HCEC 1CT (cell line): ENCODE data around the gene GPRIN2.
"Not testable (repeated sequence)": the region's sequence is repeated elsewhere in the genome, so short reads cannot be mapped to it uniquely, and the experiment has no call there.

Source experiments
- DNase-seq: peaks from one replicate; pipeline ENCODE4 v3.0.0-alpha.2; 2017

Gene GPRIN2

DNA sequence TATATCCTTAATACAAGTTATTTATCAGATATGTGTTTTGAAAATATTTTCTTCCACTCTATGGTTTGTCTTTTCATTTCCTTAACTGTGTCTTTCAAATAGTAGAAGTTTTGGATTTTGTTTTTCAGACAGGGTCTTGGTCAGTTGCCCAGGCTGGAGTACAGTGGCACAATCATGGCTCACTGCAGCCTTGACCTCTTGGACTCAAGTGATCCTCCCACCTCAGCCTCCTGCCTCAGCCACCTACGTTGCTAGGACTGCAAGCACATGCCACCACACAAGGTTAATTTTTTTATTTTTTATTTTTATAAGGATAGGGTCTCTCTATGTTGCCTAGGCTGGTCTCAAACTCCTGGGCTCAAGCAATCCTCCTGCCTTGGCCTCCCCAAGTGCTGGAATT lies 24.2 kb downstream of the GPRIN2 start:
- DNase-seq = not testable (repeated sequence)

DNA sequence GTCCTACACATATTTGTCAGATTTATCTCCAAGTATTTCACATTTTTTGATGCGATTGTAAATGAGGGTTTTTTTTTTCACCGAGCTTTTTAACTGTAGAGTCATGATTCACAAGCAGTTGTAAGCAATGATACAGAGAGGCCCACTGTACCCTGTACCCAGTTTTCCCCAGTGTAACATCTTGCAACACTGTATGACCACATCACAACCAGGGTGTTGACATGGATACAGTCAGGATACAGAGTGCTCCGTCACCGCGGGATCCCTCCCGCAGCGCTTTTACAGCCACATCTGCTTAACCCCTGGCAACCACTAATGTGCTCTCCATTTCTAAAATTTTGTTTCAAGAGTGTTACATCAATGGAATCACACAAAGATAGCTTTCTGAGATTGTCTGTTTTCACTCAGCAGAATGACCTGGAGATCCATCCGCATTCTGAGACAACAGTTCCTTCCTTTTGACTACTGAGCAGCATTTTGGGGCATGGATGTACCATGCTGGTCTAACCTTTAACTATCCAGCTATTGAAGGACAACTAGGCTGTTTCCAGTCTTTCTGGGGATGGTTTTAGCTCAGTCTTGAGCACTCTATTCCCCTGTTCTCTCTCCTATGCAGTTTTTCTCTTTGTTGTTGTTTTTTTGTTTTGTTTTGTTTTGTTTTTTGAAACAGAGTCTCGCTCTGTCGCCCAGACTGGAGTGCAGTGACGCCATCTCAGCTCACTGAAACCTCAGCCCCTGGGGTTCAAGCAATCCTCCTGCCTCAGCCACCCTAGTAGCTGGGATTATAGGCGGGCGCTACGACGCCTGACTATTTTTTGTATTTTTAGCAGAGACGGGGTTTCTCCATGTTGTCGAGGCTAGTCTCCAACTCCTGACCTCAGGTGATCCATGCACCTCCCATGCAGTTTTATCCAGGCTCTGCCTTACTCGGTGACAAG lies 25.9 kb downstream of the GPRIN2 start:
- peak; percentile 68 for DNase-seq

DNA sequence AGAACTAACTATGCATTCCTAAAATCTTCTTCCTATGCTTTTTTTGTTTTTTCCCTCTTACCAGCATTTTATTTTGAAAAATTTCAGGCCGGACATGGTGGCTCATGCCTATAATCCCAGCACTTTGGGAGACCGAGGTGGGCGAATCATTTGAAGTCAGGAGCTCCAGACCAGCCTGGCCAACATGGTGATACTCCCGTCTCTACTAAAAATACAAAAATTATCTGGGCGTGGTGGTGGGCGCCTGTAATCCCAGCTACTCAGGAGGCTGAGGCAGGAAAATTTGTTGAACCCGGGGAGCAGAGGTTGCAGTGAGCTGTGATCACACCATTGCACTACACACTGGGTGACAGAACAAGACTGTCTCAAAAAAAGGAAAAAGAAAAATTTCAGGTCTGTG lies 26.7 kb downstream of the GPRIN2 start:
- not testable (repeated sequence) for DNase-seq

DNA sequence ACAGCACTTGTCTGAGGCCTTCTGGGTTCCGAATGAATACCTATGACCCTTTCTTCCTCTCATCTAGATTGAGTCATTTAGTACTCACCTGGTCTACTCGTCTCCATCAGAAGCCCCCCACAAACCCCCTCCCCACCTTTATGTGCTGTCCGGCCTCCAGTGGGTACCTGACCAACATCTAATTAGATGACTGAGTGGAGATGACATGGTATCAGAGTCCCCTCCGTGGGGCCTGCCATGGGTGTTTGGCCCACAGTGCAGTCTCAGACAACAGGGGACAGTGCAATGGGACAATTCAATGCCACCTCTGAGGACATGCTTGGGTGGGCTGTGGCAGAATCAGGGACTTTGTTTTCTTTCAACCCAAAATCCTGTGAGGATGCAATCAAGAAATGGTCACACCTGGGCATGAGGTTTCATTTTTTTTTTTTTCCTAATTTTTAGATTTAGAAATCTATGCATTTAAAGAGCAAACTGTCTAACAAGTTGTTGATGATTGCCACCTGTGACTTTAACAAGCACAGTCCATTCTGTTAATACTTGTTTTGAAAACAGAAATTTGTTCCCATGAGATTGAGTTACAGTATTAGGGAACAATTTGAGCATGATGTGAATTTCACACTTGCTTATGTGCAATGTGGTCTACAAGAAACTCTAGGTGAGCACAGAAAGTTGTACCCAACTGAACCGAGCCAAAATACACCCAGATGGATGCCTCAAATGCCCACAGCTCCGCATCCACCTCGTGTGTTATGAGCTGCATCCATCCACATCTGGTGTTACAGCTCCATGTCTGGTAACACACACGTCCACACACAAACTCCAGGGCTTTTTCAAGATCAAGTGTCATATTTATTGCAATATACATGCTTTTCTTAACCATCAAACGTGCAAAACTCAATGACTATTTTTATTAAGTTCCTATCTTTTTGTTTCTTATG lies 27.5 kb downstream of the GPRIN2 start:
- no peak for DNase-seq

DNA sequence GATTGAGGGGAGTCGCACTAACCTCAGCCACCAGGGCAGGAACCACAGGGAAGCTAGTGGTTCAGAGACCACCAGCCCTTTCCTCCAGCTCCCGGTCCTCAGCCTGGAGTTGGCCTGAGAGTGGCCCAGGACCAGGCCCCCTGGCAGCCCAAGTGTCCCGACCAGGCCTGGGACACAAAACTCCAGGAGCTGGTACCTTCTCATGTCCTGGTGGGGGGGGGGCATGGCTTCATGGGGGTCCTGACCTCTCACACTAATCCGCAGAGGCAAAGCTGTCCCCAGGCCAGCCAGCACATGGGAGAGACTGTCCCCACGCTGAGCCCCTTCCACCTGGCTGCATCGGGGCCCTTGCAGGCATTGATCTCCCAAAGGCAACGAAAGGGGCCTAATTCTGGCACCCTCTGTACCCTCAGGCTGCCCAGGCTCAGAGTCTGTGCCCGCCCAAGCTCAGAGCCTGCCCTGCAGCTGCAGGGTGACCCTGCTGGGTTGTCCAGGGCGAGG lies 28.2 kb downstream of the GPRIN2 start:
- no peak for DNase-seq

DNA sequence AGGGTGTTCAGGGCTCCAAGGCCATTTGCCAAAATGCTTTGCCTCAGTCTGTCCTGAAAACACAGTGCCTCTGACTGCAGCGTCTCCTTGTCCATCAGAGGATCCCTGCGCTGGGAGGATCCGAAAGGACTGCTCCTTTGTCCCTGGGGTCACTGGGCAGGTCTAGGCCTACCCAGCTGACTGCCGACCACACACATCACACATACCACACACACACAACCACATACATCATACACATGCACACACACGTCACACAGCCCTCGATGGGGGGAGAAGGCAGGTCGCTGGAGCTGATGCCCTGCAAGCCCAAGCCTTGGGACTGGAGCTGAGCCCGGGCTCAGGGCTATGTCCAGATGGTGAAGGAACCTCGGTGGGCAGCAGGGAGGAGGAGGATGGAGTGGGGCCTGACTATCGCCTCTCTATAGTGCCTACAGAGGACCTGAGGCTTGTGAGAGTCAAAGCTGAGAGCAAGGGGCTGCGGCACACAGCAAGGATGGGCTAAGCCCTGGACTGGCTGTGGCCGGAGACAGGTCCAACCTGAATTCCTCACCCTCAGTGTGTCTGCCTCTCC lies 29.1 kb downstream of the GPRIN2 start:
- no peak for DNase-seq

DNA sequence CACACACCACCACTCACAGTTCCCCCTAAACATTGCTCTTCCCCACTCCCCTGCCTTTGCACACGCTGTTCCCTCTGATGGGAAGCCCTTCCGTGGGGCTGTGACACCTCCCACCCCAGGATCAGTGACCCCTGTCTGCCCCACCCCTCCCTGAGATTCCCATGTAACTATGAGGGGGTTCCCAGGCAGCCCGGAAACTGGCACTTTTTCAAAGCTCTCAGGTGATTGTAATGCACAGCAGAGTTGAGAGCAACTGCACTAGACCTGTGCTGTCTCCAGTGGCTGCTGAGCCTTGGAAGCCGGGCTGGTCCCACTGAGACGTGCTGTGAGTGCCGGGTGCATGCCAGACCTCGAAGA lies 29.8 kb downstream of the GPRIN2 start:
- DNase-seq = no peak

DNA sequence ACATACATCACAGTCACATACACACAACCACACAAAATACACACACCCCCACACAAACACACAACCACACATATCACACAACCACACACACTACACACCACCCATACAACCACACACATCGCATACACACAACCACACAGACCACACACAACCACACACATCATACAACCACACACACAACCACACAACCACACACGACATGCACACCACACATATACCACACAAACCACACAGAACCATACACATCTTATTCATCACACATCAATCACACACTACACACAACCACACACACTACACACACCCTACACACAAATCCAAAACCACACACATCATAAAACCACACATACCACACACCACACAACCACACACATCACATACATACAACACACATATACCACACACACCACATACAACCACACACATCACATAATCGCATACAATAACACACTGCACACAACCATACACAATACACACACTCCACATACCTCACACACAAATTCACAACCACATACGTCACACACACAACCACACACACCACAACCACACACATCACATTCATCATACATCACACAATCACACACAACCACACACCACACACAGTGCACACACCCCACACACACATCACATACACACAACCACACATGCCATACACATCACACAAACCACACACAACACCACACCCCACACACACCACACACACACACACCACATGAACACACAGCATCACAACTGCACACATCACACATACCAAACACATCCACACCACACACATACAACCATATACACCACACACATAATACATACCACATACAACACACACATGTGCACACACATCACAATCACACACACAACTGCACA lies 30.4 kb downstream of the GPRIN2 start:
- DNase-seq = no peak

DNA sequence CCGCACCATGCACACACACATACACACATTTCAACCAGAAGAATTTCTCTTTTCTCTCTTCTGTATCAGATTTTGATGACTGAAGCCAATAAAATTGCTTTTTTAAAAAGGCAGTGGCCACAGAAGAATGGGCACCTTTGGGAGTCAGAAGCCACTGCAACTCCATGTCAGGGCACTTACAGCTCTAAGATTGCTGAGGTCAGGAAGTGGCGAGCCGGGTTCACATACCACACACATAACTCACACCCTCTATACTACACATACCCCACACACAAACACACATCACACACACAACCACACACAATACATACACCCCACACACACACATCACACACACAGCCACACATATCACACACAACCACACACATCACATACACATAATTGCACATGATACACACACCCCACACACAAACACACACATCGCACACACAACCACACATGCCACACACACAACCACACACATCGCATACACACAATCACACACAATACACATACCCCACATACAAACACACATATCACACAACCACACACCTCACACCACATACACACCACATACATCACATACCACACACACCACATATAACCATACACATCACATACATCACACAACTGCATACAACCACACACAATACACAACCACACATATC lies 31.2 kb downstream of the GPRIN2 start:
- peak; percentile 95 for DNase-seq

DNA sequence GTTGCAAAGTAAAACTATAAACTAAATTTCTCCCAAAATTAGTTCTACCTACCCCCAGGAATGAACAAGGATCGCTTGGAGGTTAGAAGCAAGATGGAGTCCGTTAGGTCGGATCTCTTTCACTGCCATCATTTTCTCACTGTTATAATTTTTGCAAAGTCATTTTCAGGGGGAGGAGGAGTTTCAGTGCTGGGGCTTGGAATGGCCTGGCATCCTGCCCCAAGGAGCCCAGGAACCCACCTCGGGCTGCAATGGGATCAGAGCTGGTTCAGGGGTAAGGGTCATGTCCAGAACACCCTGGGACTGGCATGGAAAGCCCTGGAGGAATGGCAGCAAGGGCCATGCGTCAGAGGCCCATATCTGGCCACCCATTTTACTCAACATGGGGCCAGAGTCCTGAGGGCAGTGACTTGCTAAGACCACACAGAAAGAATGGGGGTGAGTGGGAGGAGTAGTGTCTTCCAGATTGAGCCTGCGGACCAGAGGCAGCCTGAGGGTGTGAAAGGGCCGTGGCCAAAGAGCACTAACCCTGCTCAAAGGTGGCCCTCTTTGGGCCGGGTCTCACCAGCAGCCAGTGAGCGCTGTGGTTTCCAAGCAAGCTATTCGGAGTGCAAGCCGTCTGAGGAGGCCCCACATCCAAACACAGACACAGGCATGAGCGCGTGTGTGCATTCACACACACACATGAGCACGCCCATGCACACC lies 31.8 kb downstream of the GPRIN2 start:
- peak; percentile 60 for DNase-seq

DNA sequence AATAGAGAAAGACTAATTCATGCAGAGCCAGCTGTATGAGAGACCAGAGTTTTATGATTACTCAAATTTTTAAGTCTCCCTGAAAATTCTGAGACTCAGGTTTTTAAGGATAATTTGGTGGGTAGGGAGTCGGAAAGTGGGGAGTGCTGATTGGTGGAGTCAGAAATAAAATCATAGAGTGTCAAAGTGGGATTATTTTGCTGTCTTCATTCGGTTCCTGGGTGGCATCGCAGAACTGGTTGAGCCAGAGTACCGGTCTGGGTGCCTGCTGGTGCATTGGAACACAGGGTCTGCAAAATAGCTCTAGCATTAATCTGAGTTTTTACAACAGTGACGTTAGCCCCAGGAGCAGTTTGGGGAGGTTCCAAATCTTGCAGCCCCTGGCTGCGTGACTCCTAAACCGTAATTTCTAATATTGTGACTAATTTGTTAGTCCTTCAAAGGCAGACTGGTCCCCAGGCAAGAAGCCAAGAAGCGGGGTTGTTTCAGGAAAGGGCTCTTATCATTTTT lies 32.4 kb downstream of the GPRIN2 start:
- DNase-seq = peak; percentile 89

DNA sequence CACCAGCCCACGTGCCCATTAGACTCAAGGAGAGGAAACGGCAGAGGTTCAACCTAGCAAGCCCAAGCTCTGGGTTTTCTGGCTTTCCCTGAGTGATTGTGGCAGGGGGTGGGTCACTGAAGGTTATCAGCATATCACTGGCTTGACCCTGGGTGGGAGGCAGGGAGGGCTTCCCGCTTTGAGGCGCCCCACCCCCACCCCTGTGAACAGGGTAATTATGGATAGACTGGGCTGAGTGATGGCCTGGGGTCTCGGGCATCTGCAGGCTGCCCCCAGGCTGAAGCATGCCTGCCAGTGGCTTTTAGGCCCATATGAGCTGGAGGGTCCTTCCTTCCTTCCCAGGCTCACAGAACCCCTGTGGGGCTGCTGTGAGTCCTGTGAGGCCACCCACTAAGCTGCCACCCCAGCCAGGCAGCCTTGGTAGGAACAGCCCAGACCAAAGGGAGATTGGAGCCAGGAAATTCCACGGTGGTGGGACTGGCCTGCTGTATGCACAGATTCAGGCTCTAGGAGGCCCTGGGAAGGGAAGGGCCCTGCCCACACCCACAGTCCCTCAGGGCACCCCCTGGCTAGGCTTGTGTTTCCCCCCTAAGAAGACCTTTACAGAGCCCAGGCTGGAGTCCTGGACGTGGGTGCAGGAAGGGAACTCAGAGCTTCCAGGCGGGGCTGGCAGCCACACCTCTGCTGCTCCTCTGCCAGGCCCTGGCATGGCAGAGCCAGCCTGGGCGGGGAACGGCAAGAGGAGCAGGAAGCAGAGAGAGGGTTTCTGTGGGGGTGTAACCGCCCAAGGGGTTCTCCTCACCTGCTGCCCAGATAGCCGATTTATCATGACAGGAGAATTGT lies 33.1 kb downstream of the GPRIN2 start:
- peak; percentile 5 for DNase-seq

DNA sequence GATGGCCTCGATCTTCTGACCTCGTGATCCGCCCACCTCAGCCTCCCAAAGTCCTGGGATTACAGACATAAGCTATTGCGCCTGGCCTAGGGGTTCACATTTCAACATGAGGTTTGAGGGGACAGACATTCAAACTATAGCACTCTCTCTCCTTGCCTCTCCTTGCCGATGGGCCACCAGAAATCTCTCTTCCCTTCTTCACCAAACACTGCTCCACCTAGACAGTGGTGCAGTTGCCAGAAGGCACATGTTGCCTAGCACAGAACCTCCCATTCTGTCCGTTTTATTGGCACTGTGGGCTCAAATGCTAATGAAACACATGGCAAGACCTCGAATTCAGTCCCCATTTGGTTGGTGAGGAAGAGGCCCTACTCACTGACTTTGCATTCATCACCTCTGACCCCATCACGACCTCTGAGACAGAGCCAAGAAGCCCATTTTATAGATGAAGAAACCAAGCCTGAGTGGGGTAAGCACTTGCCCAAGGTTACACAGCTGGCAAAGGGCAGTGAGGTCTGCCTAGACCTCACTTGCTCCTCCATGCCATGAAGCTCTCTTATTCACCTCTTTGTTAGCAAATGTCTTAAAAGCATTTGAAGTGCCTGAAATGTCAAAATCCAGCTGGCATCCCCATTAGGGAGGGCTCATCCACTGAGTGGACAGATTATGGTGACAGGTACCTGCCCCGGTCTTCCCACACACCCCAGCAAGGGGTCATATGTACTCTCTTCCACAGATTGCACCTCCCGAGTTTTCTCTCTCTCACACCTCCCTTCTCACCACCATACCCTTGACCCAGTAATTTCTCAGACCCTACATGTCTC lies 34.0 kb downstream of the GPRIN2 start:
- no peak for DNase-seq

DNA sequence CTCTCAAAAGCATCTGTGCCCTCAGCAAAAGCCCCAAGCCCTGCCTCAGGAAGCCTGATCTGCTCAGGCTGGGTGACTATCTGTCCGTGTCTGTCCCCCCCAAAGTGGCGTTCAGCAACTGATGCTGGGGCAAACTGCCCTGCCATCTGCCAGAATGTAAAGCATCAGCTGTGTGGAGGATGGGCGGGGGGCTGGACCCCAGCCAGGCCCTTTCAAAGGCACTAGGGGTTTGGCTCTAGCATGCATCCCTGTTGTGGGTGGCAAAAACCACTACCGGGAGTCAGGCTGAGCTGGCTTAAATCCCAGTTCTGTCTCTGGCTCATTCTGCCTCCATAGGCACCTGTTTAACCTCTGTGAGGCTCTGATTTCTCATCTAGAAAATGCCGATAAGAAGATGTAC lies 35.5 kb downstream of the GPRIN2 start:
- no peak for DNase-seq

DNA sequence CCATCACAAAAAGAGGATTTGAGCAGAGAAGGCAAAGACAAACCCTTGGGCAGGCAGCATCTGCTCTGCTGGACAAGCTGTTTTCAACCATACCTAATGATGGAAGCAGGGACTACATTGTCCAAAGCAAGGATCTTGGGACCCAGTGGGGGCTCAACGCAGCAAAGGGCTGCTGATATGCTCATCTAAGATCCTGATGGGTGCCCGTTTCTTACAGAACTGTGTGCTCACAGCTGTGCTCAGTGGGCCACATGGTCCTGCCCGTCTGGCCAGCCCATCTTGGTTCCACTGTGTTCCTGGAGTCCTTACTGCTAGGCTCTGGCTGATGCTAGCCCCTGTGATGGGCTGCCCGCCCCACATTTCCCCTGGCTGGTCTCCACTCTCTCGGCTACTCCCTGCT lies 36.1 kb downstream of the GPRIN2 start:
- no peak for DNase-seq

DNA sequence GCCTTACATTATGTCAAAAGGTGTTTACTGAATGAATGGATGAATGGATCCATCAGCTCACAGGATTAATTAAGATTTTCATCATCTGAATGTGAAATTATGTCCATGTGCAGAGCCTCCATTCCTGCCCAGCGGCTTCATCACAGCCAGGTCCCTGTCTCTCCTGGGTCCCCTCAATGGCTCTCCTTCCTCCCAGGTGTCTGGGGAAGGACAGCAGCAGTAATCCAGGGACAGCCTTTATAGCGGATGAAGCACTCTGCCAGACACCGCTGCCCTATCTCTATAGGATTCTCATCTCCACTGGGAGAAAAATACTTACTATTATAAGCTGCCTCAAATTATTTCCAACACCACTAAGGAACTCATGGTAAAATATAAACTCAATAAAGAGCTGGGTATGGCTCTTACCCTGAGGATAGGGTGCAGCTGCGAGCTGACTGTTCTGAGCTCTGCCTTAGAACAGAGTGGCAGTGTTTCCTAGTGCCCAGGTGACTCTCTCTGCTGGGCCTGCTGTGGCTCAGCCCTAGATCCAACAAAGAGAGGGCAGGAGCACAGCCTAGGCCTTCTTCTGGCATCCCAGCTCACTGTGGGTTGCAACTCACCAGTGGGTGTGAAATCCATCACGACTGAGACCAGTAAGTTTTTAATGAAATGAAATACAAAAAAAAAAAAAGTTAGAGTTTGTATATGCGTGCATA lies 38.3 kb downstream of the GPRIN2 start:
- DNase-seq = no peak

DNA sequence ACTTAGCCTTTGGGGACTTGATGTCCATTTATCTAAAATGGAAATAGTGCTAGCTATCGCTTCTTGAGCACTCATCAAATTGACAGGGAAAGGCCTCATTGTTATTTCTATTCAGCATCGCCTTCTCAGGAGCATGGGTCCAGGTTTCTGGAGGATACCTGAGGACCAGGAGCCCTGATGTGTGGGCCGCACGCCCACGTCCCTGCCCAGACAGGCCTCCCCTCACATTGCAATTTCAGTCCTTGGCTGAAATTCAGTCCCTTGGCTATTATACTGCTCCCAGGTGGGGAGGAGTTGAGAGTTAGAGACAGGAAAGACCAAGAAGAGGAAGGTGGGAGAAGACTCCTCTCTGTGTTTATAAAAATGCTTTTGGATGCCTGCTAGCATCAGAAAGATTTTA lies 38.9 kb downstream of the GPRIN2 start:
- no peak for DNase-seq
